PFSK-1 (cell line): ENCODE measurements around the gene ENO2.

ENCODE experiments used
- POLR2AphosphoS5 ChIP-seq: IDR thresholded peaks from 2 replicates; pipeline ENCODE4 v1.6.1; 2012; ENCODE audit warnings: low read depth, mild to moderate bottlenecking, control low read depth, low read length, moderate library complexity
- TAF1 ChIP-seq: IDR thresholded peaks from 2 replicates; pipeline ENCODE4 v1.6.1; 2012; ENCODE audit warnings: low read length, control low read depth, borderline replicate concordance; ENCODE audit not compliant: insufficient read depth

DNA sequence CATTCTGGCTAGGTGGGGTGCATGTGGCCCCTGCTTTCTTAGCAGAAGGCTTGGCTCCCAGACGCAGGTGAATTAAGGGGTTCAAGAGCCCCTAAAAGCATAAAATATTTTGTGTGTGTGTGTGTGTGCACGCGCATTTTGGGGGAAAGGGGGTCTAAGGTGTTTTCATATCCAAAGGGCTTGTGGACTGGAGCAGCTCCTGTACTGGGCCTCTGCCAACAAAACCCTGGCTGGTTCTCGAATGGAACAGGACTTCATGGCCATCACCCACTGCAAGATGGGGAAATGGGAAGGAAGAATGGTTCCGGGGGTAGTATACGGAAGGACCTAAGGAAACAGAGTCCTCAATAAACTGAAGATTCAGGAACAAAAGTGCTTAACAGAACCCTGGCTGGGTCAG is 9.5 kb downstream of the ENO2 start:
- TF ChIP-seq POLR2AphosphoS5, result no peak
- no peak for TF ChIP-seq TAF1
